HepG2 (cell line): ENCODE results near the gene PLCB1. TPM values are rescaled to one million over a fixed set of nuclear protein-coding genes. Genes with fewer than 3 reads are reported as not detected.

Experiments
- CHD2 ChIP-seq: IDR thresholded peaks from 2 replicates; pipeline ENCODE4 v1.6.1; 2011; ENCODE audit warnings: low read depth, low read length, improper control_type of control experiment
- ELF4 ChIP-seq: sonication (generic); formaldehyde crosslinking; IDR thresholded peaks from 2 replicates; pipeline ENCODE4 v1.5.0; 2020; ENCODE audit warnings: missing genetic modification reagents, mild to moderate bottlenecking, moderate library complexity, borderline replicate concordance
- ISL2 ChIP-seq: sonication (generic); formaldehyde crosslinking; IDR thresholded peaks from 2 replicates; pipeline ENCODE4 v1.5.0; 2020; ENCODE audit warnings: missing genetic modification reagents
- MBD4 ChIP-seq: IDR thresholded peaks from 2 replicates; pipeline ENCODE4 v1.6.1; 2012; ENCODE audit warnings: low read length, inconsistent platforms, borderline replicate concordance
- MXD4 ChIP-seq: IDR thresholded peaks from 2 replicates; pipeline ENCODE4 v1.6.1; 2016; ENCODE audit warnings: mild to moderate bottlenecking, missing biosample characterization, missing genetic modification reagents
- NAIF1 ChIP-seq: sonication (generic); formaldehyde crosslinking; IDR thresholded peaks from 2 replicates; pipeline ENCODE4 v1.5.0; 2020; ENCODE audit warnings: mild to moderate bottlenecking, missing genetic modification reagents, borderline replicate concordance
- REL ChIP-seq: sonication (generic); formaldehyde crosslinking; conservative IDR thresholded peaks from 2 replicates; pipeline ENCODE4 v1.8.0; 2022; ENCODE audit warnings: mild to moderate bottlenecking, missing genetic modification reagents, moderate library complexity
- SALL1 ChIP-seq: sonication (generic); formaldehyde crosslinking; IDR thresholded peaks from 2 replicates; pipeline ENCODE4 v1.8.0; 2022; ENCODE audit warnings: mild to moderate bottlenecking, missing genetic modification reagents
- SNRNP70 ChIP-seq: fragments of 200-400 bp; formaldehyde crosslinking; IDR thresholded peaks from 2 replicates; pipeline ENCODE4 v1.6.1; 2017; ENCODE audit warnings: mild to moderate bottlenecking, low read depth, low read length, moderate library complexity
- TAF15 ChIP-seq: fragments of 200-400 bp; formaldehyde crosslinking; IDR thresholded peaks from one replicate; pipeline ENCODE4 v1.6.1; 2018; ENCODE audit warnings: mild to moderate bottlenecking, low read depth, low read length; ENCODE audit not compliant: poor library complexity, severe bottlenecking
- YY1 ChIP-seq: IDR thresholded peaks from 2 replicates; pipeline ENCODE4 v1.6.1; 2011; ENCODE audit warnings: low read length, low read depth, moderate library complexity, mild to moderate bottlenecking; ENCODE audit not compliant: insufficient read depth, insufficient replicate concordance
- ZNF235 ChIP-seq: sonication (generic); formaldehyde crosslinking; IDR thresholded peaks from 2 replicates; pipeline ENCODE4 v1.8.1; 2023; ENCODE audit warnings: mild to moderate bottlenecking, missing genetic modification reagents, borderline replicate concordance
- ZNF350 ChIP-seq: sonication (generic); formaldehyde crosslinking; IDR thresholded peaks from 2 replicates; pipeline ENCODE4 v1.4.0; 2020; ENCODE audit warnings: mild to moderate bottlenecking, low read depth, missing genetic modification reagents, borderline replicate concordance
- ZNF557 ChIP-seq: sonication (generic); formaldehyde crosslinking; IDR thresholded peaks from 2 replicates; pipeline ENCODE4 v1.4.0; 2020; ENCODE audit warnings: missing genetic modification reagents
- ZNF777 ChIP-seq: sonication (generic); formaldehyde crosslinking; IDR thresholded peaks from 2 replicates; pipeline ENCODE4 v1.4.0; 2020; ENCODE audit warnings: missing genetic modification reagents
- polyA plus RNA-seq, 8 experiments: library from polyadenylated mRNA; depleted of rRNA in 3 of 8; stranded (reverse) in 7 of 8; unstranded in 1 of 8; fragments of >200 nt; fragmentation: Illumina TruSeq in 4 of 8; extraction: Trizol in 4 of 8; gene quantifications; 2 replicates each; pipeline versions ENCODE4 v1.2.1 to v1.2.3, GENCODE V29; 2011 to 2016; ENCODE audit warnings: low read depth in 4 of 8, missing spikeins in 1 of 8, mixed read lengths in 1 of 8; ENCODE audit not compliant: insufficient read depth in 1 of 8
- total RNA-seq, 5 experiments: library from RNA; depleted of rRNA; stranded (reverse); fragments of >200 nt; fragmentation: Illumina TruSeq; extraction: Trizol; gene quantifications; 2 replicates each; pipeline ENCODE4 v1.2.3, GENCODE V29; 2016; ENCODE audit warnings: low read depth in 1 of 5
- TF ChIP-seq, protein P1 (sequence below): sonication (generic); formaldehyde crosslinking; conservative IDR thresholded peaks from 2 replicates; pipeline ENCODE4 v1.4.0; 2020; ENCODE audit warnings: missing genetic modification reagents
- TF ChIP-seq, protein P2 (sequence below): sonication (generic); formaldehyde crosslinking; IDR thresholded peaks from 2 replicates; pipeline ENCODE4 v1.9.0; 2021; ENCODE audit warnings: missing genetic modification reagents, mild to moderate bottlenecking, borderline replicate concordance
- TF ChIP-seq, protein P3 (sequence below): sonication (generic); formaldehyde crosslinking; IDR thresholded peaks from 2 replicates; pipeline ENCODE4 v1.9.0; 2022; ENCODE audit warnings: low read depth, missing genetic modification reagents
- TF ChIP-seq, protein P4 (sequence below): sonication (generic); formaldehyde crosslinking; IDR thresholded peaks from 2 replicates; pipeline ENCODE4 v1.8.1; 2023; ENCODE audit warnings: missing genetic modification reagents, mild to moderate bottlenecking, borderline replicate concordance
- TF ChIP-seq, protein P5 (sequence below): sonication (generic); formaldehyde crosslinking; IDR thresholded peaks from 2 replicates; pipeline ENCODE4 v1.5.0; 2020; ENCODE audit warnings: missing genetic modification reagents

PLCB1 gene
- total and polyA plus RNA-seq, 2 of the 13 experiments (the other 11 are each of a cell fraction or from before 2014, with no cell fraction given), result 42.4 to 55.9 TPM

DNA sequence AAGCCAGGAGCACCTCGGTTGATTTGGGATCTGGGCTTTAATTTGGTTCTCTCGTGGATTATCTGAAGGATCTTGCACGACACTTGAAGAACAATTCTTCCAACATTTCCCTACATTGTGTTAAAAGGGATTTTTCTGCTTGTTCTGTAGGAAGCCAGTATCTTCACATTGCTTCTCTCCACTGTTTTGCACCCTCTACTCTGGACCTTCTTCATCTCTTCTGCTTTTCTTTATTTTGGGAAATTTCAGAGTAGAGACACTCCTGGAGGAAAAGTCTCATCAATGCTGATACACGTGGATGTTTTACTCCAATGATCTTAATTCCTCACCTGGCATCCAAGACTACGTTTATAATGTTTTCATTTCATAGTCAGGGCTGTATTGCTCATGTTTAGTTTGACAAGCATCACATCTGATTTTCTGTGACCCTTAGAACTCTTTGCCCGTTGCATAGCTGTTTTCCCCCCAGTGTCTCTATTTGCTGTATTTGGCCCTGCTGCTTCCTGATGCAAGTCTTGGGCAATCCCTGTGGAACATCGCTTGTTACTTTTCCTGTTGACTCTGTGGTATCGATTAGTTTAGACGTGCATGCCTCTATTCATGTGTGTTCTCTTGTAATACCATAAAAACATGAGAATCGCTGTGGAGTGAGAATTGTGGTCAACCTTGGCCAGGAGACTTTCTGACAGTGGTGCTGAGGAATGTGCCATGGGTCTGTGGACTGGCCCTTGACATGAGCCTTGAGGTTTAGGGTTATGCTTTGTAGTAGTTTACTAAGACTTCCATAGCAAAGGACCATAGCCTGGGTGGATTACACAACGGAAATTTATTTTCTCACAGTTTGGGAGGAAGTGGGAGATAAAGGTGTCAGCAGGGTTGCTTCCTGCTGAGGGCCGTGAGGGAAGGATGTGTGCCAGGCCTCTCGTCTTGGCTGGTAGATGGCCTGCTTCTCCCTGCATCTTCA lies 12.5 kb downstream of the PLCB1 start (continued):
- TF ChIP-seq, protein P1, sequence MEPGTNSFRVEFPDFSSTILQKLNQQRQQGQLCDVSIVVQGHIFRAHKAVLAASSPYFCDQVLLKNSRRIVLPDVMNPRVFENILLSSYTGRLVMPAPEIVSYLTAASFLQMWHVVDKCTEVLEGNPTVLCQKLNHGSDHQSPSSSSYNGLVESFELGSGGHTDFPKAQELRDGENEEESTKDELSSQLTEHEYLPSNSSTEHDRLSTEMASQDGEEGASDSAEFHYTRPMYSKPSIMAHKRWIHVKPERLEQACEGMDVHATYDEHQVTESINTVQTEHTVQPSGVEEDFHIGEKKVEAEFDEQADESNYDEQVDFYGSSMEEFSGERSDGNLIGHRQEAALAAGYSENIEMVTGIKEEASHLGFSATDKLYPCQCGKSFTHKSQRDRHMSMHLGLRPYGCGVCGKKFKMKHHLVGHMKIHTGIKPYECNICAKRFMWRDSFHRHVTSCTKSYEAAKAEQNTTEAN (CRISPR knock-in tag), result peak; percentile 84
- TF ChIP-seq ELF4 (CRISPR knock-in tag) (peak; percentile 97), SNRNP70 (no peak), REL (no peak), ZNF777 (CRISPR knock-in tag) (peak; percentile 55; the same call in 1 of the 2 replicates), NAIF1 (CRISPR knock-in tag) (no peak), ZNF235 (CRISPR knock-in tag) (no peak; the same call in 1 of the 2 replicates), ZNF557 (CRISPR knock-in tag) (peak; percentile 18; the same call in 1 of the 2 replicates), ISL2 (CRISPR knock-in tag) (peak; percentile 98), MXD4 (CRISPR knock-in tag) (peak; percentile 84), CHD2 (peak; percentile 49; the same call in 1 of the 2 replicates), ZNF350 (peak; percentile 97), MBD4 (peak; percentile 99; the same call in 1 of the 2 replicates), YY1 (no peak), TAF15 (no peak), SALL1 (CRISPR knock-in tag) (peak; percentile 100)
- TF ChIP-seq, protein P2, sequence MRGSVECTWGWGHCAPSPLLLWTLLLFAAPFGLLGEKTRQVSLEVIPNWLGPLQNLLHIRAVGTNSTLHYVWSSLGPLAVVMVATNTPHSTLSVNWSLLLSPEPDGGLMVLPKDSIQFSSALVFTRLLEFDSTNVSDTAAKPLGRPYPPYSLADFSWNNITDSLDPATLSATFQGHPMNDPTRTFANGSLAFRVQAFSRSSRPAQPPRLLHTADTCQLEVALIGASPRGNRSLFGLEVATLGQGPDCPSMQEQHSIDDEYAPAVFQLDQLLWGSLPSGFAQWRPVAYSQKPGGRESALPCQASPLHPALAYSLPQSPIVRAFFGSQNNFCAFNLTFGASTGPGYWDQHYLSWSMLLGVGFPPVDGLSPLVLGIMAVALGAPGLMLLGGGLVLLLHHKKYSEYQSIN, result no peak
- TF ChIP-seq, protein P3, sequence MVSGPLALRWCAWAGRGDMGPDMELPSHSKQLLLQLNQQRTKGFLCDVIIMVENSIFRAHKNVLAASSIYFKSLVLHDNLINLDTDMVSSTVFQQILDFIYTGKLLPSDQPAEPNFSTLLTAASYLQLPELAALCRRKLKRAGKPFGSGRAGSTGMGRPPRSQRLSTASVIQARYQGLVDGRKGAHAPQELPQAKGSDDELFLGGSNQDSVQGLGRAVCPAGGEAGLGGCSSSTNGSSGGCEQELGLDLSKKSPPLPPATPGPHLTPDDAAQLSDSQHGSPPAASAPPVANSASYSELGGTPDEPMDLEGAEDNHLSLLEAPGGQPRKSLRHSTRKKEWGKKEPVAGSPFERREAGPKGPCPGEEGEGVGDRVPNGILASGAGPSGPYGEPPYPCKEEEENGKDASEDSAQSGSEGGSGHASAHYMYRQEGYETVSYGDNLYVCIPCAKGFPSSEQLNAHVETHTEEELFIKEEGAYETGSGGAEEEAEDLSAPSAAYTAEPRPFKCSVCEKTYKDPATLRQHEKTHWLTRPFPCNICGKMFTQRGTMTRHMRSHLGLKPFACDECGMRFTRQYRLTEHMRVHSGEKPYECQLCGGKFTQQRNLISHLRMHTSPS (CRISPR knock-in tag), result peak; percentile 72; the same call in 1 of the 2 replicates
- TF ChIP-seq, protein P4, sequence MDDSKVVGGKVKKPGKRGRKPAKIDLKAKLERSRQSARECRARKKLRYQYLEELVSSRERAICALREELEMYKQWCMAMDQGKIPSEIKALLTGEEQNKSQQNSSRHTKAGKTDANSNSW (CRISPR knock-in tag), result no peak
- TF ChIP-seq, protein P5, sequence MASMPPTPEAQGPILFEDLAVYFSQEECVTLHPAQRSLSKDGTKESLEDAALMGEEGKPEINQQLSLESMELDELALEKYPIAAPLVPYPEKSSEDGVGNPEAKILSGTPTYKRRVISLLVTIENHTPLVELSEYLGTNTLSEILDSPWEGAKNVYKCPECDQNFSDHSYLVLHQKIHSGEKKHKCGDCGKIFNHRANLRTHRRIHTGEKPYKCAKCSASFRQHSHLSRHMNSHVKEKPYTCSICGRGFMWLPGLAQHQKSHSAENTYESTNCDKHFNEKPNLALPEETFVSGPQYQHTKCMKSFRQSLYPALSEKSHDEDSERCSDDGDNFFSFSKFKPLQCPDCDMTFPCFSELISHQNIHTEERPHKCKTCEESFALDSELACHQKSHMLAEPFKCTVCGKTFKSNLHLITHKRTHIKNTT (CRISPR knock-in tag), result no peak
